Gastrocnemius medialis (tissue), 4 donors: ENCODE measurements around the gene PIK3C2G.

Experiments used
- CTCF ChIP-seq, 5 experiments: fragments of 450-650 bp in 3 of 5; fragments of 200-600 bp in 2 of 5; sonication (generic) in 2 of 5; IDR thresholded peaks in 4 of 5; conservative IDR thresholded peaks in 1 of 5; 1 replicate in 4 of 5; 2 replicates in 1 of 5; pipeline ENCODE4 v1.5.1; 2016 to 2019; ENCODE audit warnings: antibody characterized with exemption in 5 of 5, mild to moderate bottlenecking in 3 of 5, moderate library complexity in 3 of 5
- POLR2A ChIP-seq, 2 donors: fragments of 450-650 bp; IDR thresholded peaks; one replicate each; pipeline ENCODE4 v1.6.1; 2017; ENCODE audit warnings: antibody characterized with exemption in 2 of 2, mild to moderate bottlenecking in 2 of 2, moderate library complexity in 2 of 2

- no peak for TF ChIP-seq CTCF (IDR thresholded peaks at IDR 0.05 in 4 of 5, conservative IDR thresholded peaks at IDR 0.05 in 1 of 5)
- no peak for TF ChIP-seq POLR2A (IDR thresholded peaks at IDR 0.05)
These were observed 206.4 kb downstream of the PIK3C2G start for GRCh38 chr12:18467620-18468245.
